ENCODE results near the gene PRKN.

Gene PRKN

GRCh38 chr6:162076816-162077215 lies 650.8 kb downstream of the PRKN start:
- Histone ChIP-seq H3K27ac (ENCODE audit: low read length) (no peak overlapping the region), H3K4me3 (ENCODE audit: low read depth in 1 of 2, low read length in 2 of 2) (no peak overlapping the region), H3K4me2 (ENCODE audit: insufficient read depth, low read length) (no peak overlapping the region), H3K27me3 (ENCODE audit: insufficient read depth, low read length, poor library complexity) (no peaks in the 10 kb centered on the region), H3K36me3 (ENCODE audit: insufficient read depth, low read length) (no peaks in the 10 kb centered on the region), H4K20me1 (ENCODE audit: insufficient read depth, low read length) (no peaks in the 10 kb centered on the region), H3K79me2 (ENCODE audit: insufficient read depth, low read length) (no peaks in the 10 kb centered on the region), H3K9me3 (ENCODE audit: insufficient read depth, low read length, severe bottlenecking) (no peaks in the 10 kb centered on the region), H2AFZ (ENCODE audit: low read depth, low read length) (no peak overlapping the region), H3K9ac (ENCODE audit: low read depth, low read length) (no peak overlapping the region), H3K4me1 (ENCODE audit: insufficient read depth, low read length) (no peaks in the 10 kb centered on the region)
- no peak for DNase-seq
- no peak for ATAC-seq (ENCODE audit: insufficient read depth, low read depth)
- TF ChIP-seq EZH2 (IDR thresholded peaks at IDR 0.05; ENCODE audit: borderline replicate concordance, low read depth, low read length, severe bottlenecking) (no peak), CTCF (IDR thresholded peaks at IDR 0.05; ENCODE audit: borderline replicate concordance, extremely low read depth, low read length, poor library complexity, severe bottlenecking) (no peak)

- Histone ChIP-seq H3K4me3 (ENCODE audit: low read depth in 1 of 2, low read length in 2 of 2) (no peak overlapping the region), H3K27me3 (ENCODE audit: insufficient read depth, low read length, poor library complexity) (no peaks in the 10 kb centered on the region), H3K4me2 (ENCODE audit: insufficient read depth, low read length) (no peak overlapping the region), H3K27ac (ENCODE audit: low read length) (no peak overlapping the region), H4K20me1 (ENCODE audit: insufficient read depth, low read length) (no peaks in the 10 kb centered on the region), H3K79me2 (ENCODE audit: insufficient read depth, low read length) (no peaks in the 10 kb centered on the region), H3K9ac (ENCODE audit: low read depth, low read length) (no peak overlapping the region), H3K36me3 (ENCODE audit: insufficient read depth, low read length) (no peaks in the 10 kb centered on the region), H2AFZ (ENCODE audit: low read depth, low read length) (no peak overlapping the region), H3K9me3 (ENCODE audit: insufficient read depth, low read length, severe bottlenecking) (no peaks in the 10 kb centered on the region), H3K4me1 (ENCODE audit: insufficient read depth, low read length) (no peaks in the 10 kb centered on the region)
- TF ChIP-seq EZH2 (IDR thresholded peaks at IDR 0.05; ENCODE audit: borderline replicate concordance, low read depth, low read length, severe bottlenecking) (no peak), CTCF (IDR thresholded peaks at IDR 0.05; ENCODE audit: borderline replicate concordance, extremely low read depth, low read length, poor library complexity, severe bottlenecking) (no peak)
- DNase-seq (no peak), ATAC-seq (ENCODE audit: insufficient read depth, low read depth) (no peak)
These were observed 652.8 kb downstream of the PRKN start for GRCh38 chr6:162074641-162075275.

- Histone ChIP-seq H3K4me2 (ENCODE audit: insufficient read depth, low read length) (no peak overlapping the region), H3K9ac (ENCODE audit: low read depth, low read length) (no peak overlapping the region), H3K4me3 (ENCODE audit: low read depth in 1 of 2, low read length in 2 of 2) (no peak overlapping the region), H3K27me3 (ENCODE audit: insufficient read depth, low read length, poor library complexity) (no peaks in the 10 kb centered on the region), H3K4me1 (ENCODE audit: insufficient read depth, low read length) (no peaks in the 10 kb centered on the region), H3K9me3 (ENCODE audit: insufficient read depth, low read length, severe bottlenecking) (no peaks in the 10 kb centered on the region), H3K27ac (ENCODE audit: low read length) (no peak overlapping the region), H2AFZ (ENCODE audit: low read depth, low read length) (no peak overlapping the region), H4K20me1 (ENCODE audit: insufficient read depth, low read length) (no peaks in the 10 kb centered on the region), H3K79me2 (ENCODE audit: insufficient read depth, low read length) (no peaks in the 10 kb centered on the region), H3K36me3 (ENCODE audit: insufficient read depth, low read length) (no peaks in the 10 kb centered on the region)
- ATAC-seq (ENCODE audit: insufficient read depth, low read depth) (no peak), DNase-seq (no peak)
- no peak for TF ChIP-seq CTCF (IDR thresholded peaks at IDR 0.05; ENCODE audit: borderline replicate concordance, extremely low read depth, low read length, poor library complexity, severe bottlenecking)
- no peak for TF ChIP-seq EZH2 (IDR thresholded peaks at IDR 0.05; ENCODE audit: borderline replicate concordance, low read depth, low read length, severe bottlenecking)
These were observed 656.9 kb downstream of the PRKN start for GRCh38 chr6:162070639-162071038.

Measured in DND-41 (cell line).